Progenitor cell of endocrine pancreas (in vitro differentiated cells): ENCODE measurements around the gene CHRNB4. TPM values are rescaled to one million over a fixed set of nuclear protein-coding genes. Genes with fewer than 3 reads are reported as not detected.
A peak's percentile ranks its signal among the peaks of the same experiment; 100 is the strongest.

Experiments used
- DNase-seq: peaks from one replicate; pipeline ENCODE4 v3.0.0; 2021; ENCODE audit warnings: low spot score; ENCODE audit not compliant: unreplicated experiment
- H3K27ac Mint-ChIP-seq: 2 replicates; pipeline ENCODE4 v1.8.0; 2021; ENCODE audit warnings: mild to moderate bottlenecking, moderate library complexity, mixed read lengths
- H3K27me3 Mint-ChIP-seq: 2 replicates; pipeline ENCODE4 v1.8.0; 2021; ENCODE audit warnings: mixed read lengths
- H3K36me3 Mint-ChIP-seq: 2 replicates; pipeline ENCODE4 v1.8.0; 2022; ENCODE audit warnings: mixed read lengths; ENCODE audit not compliant: insufficient read depth
- H3K4me1 Mint-ChIP-seq: 2 replicates; pipeline ENCODE4 v1.8.0; 2021; ENCODE audit warnings: low read depth, mixed read lengths
- H3K4me3 Mint-ChIP-seq: 2 replicates; pipeline ENCODE4 v1.8.0; 2021; ENCODE audit warnings: low read depth, mild to moderate bottlenecking, moderate library complexity, mixed read lengths
- H3K9me3 Mint-ChIP-seq: 2 replicates; pipeline ENCODE4 v1.8.0; 2021; ENCODE audit warnings: low read depth, mixed read lengths
- CTCF ChIP-seq: fragments of 200-600 bp; sonication (generic); IDR thresholded peaks from one replicate; pipeline ENCODE4 v1.5.0; 2021; ENCODE audit warnings: antibody characterized with exemption, mild to moderate bottlenecking; ENCODE audit not compliant: unreplicated experiment
- total RNA-seq: library from RNA; stranded (reverse); gene quantifications from 2 replicates; pipeline ENCODE4 v1.2.1, GENCODE V29; 2021

The CHRNB4 gene
- total RNA-seq, 1 donor from 2014 or later = 1.0 TPM

GRCh38 chr15:78641749-78642275, 802 bp upstream of the CHRNB4 start:
- peaks cover 3% of the 10 kb centered on the region for H3K4me1 Mint-ChIP-seq
- H3K36me3 Mint-ChIP-seq = no peaks in the 10 kb centered on the region
- no peaks in the 10 kb centered on the region for H3K9me3 Mint-ChIP-seq
- DNase-seq = no peak
- no peak for TF ChIP-seq CTCF
- H3K27me3 Mint-ChIP-seq = peaks cover 31% of the 10 kb centered on the region
- peak overlapping the region; percentile 75 for H3K4me3 Mint-ChIP-seq
- no peak overlapping the region for H3K27ac Mint-ChIP-seq

- no peak for TF ChIP-seq CTCF
- H3K27me3 Mint-ChIP-seq = peaks cover 38% of the 10 kb centered on the region
- H3K4me1 Mint-ChIP-seq = peaks cover 3% of the 10 kb centered on the region
- peak overlapping the region; percentile 66 for H3K4me3 Mint-ChIP-seq
- no peak overlapping the region for H3K27ac Mint-ChIP-seq
- no peaks in the 10 kb centered on the region for H3K36me3 Mint-ChIP-seq
- DNase-seq = peak; percentile 45
- no peaks in the 10 kb centered on the region for H3K9me3 Mint-ChIP-seq
Measured at GRCh38 chr15:78640527-78641101, 396 bp downstream of the CHRNB4 start.

- Mint-ChIP-seq H3K27ac (no peak overlapping the region), H3K36me3 (no peaks in the 10 kb centered on the region), H3K4me3 (no peak overlapping the region), H3K9me3 (no peaks in the 10 kb centered on the region), H3K4me1 (peaks cover 3% of the 10 kb centered on the region), H3K27me3 (peaks cover 35% of the 10 kb centered on the region)
- peak; percentile 64 for DNase-seq
- TF ChIP-seq CTCF = peak; percentile 80
Measured at GRCh38 chr15:78638658-78639314, 2.2 kb downstream of the CHRNB4 start.

- peaks cover 7% of the 10 kb centered on the region for H3K9me3 Mint-ChIP-seq
- H3K27ac Mint-ChIP-seq = no peak overlapping the region
- TF ChIP-seq CTCF = no peak
- peaks cover 3% of the 10 kb centered on the region for H3K4me1 Mint-ChIP-seq
- H3K27me3 Mint-ChIP-seq = peaks cover 35% of the 10 kb centered on the region
- H3K36me3 Mint-ChIP-seq = no peaks in the 10 kb centered on the region
- no peak overlapping the region for H3K4me3 Mint-ChIP-seq
- no peak for DNase-seq
Measured at GRCh38 chr15:78637776-78638435, 3.1 kb downstream of the CHRNB4 start.

- Mint-ChIP-seq H3K36me3 (no peaks in the 10 kb centered on the region), H3K27ac (no peak overlapping the region), H3K4me1 (peaks cover 2% of the 10 kb centered on the region), H3K4me3 (no peak overlapping the region), H3K27me3 (peaks cover 36% of the 10 kb centered on the region), H3K9me3 (peaks cover 9% of the 10 kb centered on the region)
- TF ChIP-seq CTCF = no peak
- no peak for DNase-seq
Measured at GRCh38 chr15:78636378-78636859, 4.6 kb downstream of the CHRNB4 start.
